Colonic mucosa (tissue), 4 donors: ENCODE measurements around the gene KDM5B. TPM values are rescaled to one million over a fixed set of nuclear protein-coding genes. Genes with fewer than 3 reads are reported as not detected.

Experiments used
- DNase-seq: peaks from one replicate; pipeline ENCODE4 v3.0.0-alpha.2; 2020
- H3K27ac ChIP-seq: fragments of 200-600 bp; one replicate; pipeline ENCODE4 v1.8.0; 2021
- H3K27me3 ChIP-seq: fragments of 200-600 bp; one replicate; pipeline ENCODE4 v1.8.0; 2021
- H3K36me3 ChIP-seq: fragments of 200-600 bp; one replicate; pipeline ENCODE4 v1.8.0; 2021
- H3K4me1 ChIP-seq: fragments of 200-600 bp; one replicate; pipeline ENCODE4 v1.8.0; 2021; ENCODE audit warnings: mild to moderate bottlenecking
- H3K4me3 ChIP-seq: fragments of 200-600 bp; one replicate; pipeline ENCODE4 v1.8.0; 2021
- H3K9ac ChIP-seq, 2 donors: one replicate each; pipeline ENCODE4 v1.7.0; 2013; ENCODE audit warnings: control low read depth in 2 of 2, low read depth in 2 of 2, low read length in 2 of 2
- H3K9me3 ChIP-seq: fragments of 200-600 bp; one replicate; pipeline ENCODE4 v1.8.0; 2021
- CTCF ChIP-seq: fragments of 200-600 bp; IDR thresholded peaks from one replicate; pipeline ENCODE4 v1.8.0; 2022; ENCODE audit warnings: antibody characterized with exemption, mild to moderate bottlenecking
- intact Hi-C: fragments of 100-400 bp; cut with DNase I; formaldehyde crosslinking; loops from one replicate; pipeline ENCODE4 v1.14.1; 2022
- total RNA-seq, 2 donors: library from RNA; stranded (reverse); fragmentation: NEBNext Ultra II Directional in 1 of 2; extraction: Animal tissue kit (Norgen Biotek cat#: 25700) in 1 of 2; gene quantifications; one replicate each; pipeline ENCODE4 v1.2.1, GENCODE V29; 2021
- donor health status: healthy.
- donor health status: DM: no; HTN: no; CAD: no.
- donor health status: DM: no; HTN: no; CAD: no.

The KDM5B gene
- total RNA-seq, 2 donors from 2014 or later = 70.1 to 93.4 TPM

GRCh38 chr1:202802034-202802433, 6.2 kb downstream of the KDM5B start:
- Histone ChIP-seq H3K27ac (no peak overlapping the region), H3K27me3 (no peaks in the 10 kb centered on the region), H3K4me3 (no peak overlapping the region), H3K36me3 (no peaks in the 10 kb centered on the region), H3K9me3 (no peaks in the 10 kb centered on the region), H3K9ac (no peak overlapping the region), H3K4me1 (peaks cover 12% of the 10 kb centered on the region)
- no peak for DNase-seq
- intact Hi-C loops = no loop called here
- TF ChIP-seq CTCF = no peak

- Histone ChIP-seq H3K4me1 (peaks cover 11% of the 10 kb centered on the region), H3K4me3 (no peak overlapping the region), H3K36me3 (no peaks in the 10 kb centered on the region), H3K27me3 (no peaks in the 10 kb centered on the region), H3K9ac (no peak overlapping the region), H3K9me3 (no peaks in the 10 kb centered on the region), H3K27ac (no peak overlapping the region)
- intact Hi-C loops = no loop called here
- DNase-seq = no peak
- TF ChIP-seq CTCF = no peak
Measured at GRCh38 chr1:202801175-202801574, 7.0 kb downstream of the KDM5B start.

GRCh38 chr1:202800742-202801141, 7.5 kb downstream of the KDM5B start:
- Histone ChIP-seq H3K27ac (no peak overlapping the region), H3K9ac (no peak overlapping the region), H3K36me3 (no peaks in the 10 kb centered on the region), H3K27me3 (no peaks in the 10 kb centered on the region), H3K4me1 (peaks cover 7% of the 10 kb centered on the region), H3K9me3 (no peaks in the 10 kb centered on the region), H3K4me3 (no peak overlapping the region)
- intact Hi-C loops = no loop called here
- TF ChIP-seq CTCF = no peak
- no peak for DNase-seq

- no peaks in the 10 kb centered on the region for H3K27me3 ChIP-seq
- H3K4me3 ChIP-seq = no peak overlapping the region
- TF ChIP-seq CTCF = no peak
- H3K9ac ChIP-seq = no peak overlapping the region
- intact Hi-C loops = no loop called here
- DNase-seq = no peak
- H3K27ac ChIP-seq = no peak overlapping the region
- H3K36me3 ChIP-seq = no peaks in the 10 kb centered on the region
- peaks cover 4% of the 10 kb centered on the region for H3K4me1 ChIP-seq
- no peaks in the 10 kb centered on the region for H3K9me3 ChIP-seq
Measured at GRCh38 chr1:202798792-202799331, 9.4 kb downstream of the KDM5B start.

GRCh38 chr1:202798260-202798659, 10.0 kb downstream of the KDM5B start:
- TF ChIP-seq CTCF = no peak
- no peak overlapping the region for H3K27ac ChIP-seq
- intact Hi-C loops = no loop called here
- H3K4me3 ChIP-seq = no peak overlapping the region
- H3K4me1 ChIP-seq = peaks cover 4% of the 10 kb centered on the region
- DNase-seq = no peak
- no peaks in the 10 kb centered on the region for H3K9me3 ChIP-seq
- H3K9ac ChIP-seq = no peak overlapping the region
- H3K27me3 ChIP-seq = no peaks in the 10 kb centered on the region
- H3K36me3 ChIP-seq = no peaks in the 10 kb centered on the region
